ENCODE results near the gene LRRC23. TPM values are rescaled to one million over a fixed set of nuclear protein-coding genes. Genes with fewer than 3 reads are reported as not detected.
"Not testable (repeated sequence)": the region's sequence is repeated elsewhere in the genome, so short reads cannot be mapped to it uniquely, and the experiment has no call there.

LRRC23 gene
- 2.2 and 5.8 TPM in 2 replicates for total RNA-seq

- DNase-seq: peak; percentile 97
Observed at GRCh38 chr12:6904280-6905276, at the start of gene LRRC23. TSS of gene LRRC23 (plus strand) at chr12:6904822. CDS start at chr12:6905634, 812 bp downstream.

DNA sequence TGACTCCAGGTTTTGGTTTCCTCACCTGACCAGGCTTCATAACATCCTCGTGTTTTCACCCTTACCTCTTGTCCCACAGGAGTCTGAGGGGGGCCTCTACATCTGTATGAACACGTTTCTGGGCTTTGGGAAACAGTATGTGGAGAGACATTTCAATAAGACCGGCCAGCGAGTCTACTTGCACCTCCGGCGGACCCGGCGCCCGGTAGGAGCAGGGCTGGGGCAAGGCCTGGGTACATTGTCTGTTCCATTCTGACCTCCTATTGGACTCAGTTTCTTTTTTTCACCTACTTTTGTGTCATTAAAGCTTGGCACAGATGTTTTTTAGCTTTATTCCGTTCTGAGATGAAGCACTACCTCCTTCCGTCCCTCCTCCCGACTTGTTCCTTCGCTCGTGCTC lies 49.3 kb upstream of the LRRC23 start:
- no peak for DNase-seq

- no peak for DNase-seq
Observed at GRCh38 chr12:6858799-6859198, 45.8 kb upstream of the LRRC23 start.

GRCh38 chr12:6860116-6860515 lies 44.5 kb upstream of the LRRC23 start:
- no peak for DNase-seq

GRCh38 chr12:6860942-6861341 lies 43.7 kb upstream of the LRRC23 start:
- no peak for DNase-seq

DNA sequence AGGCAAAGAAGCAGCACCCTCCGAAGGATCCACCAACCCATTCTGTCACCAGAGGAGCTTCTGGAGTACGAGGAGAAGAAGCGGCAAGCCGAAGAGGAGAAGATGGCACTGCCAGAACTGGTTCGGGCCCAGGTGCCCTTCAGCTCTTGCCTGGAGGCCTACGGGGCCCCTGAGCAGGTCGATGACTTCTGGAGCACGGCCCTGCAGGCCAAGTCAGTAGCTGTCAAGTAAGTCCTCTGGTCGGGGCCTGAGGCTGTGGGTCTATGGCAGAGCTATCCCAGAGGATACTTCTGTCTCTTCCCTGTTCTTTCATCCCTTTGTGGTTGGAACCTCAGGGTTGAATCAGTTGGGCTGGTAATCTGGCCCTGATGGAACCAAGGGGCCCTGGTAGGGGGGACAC lies 43.2 kb upstream of the LRRC23 start:
- DNase-seq: no peak

DNA sequence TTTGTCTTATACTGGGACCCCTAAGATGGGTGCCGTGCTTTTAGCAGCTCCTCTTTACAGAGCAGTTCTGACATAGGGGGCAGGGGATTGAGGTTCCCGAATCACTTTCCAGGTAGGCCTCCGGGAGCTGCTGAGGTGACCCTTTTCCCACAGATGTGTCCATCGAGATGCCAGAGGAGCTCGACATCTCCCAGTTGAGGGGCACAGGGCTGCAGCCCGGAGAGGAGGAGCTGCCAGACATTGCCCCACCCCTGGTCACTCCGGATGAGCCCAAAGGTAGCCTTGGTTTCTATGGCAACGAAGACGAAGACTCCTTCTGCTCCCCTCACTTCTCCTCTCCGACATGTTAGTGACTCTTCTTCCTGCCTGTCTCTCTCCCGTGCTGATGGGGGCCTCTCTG lies 41.6 kb upstream of the LRRC23 start:
- DNase-seq: no peak

DNA sequence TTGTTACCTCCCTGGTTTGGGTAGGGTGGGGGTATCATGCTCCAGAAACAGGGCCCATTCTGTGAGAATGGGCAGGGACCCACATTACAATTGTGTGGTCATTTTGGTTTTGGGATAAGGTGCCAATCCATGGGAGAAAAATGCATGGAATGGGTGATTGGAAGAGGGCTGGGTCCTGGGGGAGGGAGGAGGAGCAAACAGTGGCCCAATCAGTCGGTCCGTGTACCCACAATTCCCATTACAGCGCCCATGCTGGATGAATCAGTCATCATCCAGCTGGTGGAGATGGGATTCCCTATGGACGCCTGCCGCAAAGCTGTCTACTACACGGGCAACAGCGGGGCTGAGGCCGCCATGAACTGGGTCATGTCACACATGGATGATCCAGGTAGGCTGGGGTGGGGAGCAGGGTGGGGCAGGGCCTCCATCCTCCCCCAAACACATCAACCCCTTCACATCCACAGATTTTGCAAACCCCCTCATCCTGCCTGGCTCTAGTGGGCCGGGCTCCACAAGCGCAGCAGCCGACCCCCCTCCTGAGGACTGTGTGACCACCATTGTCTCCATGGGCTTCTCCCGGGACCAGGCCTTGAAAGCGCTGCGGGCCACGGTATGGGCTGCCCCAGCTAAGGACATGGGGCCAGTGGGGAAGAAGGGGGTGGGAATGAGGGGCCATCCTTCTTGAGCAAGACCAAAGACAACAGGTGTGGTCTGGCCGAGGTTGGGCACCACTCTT lies 40.9 kb upstream of the LRRC23 start:
- no peak for DNase-seq

GRCh38 chr12:6865307-6865706 lies 39.3 kb upstream of the LRRC23 start:
- DNase-seq: not testable (repeated sequence)

GRCh38 chr12:6866163-6866919 lies 38.3 kb upstream of the LRRC23 start:
- no peak for DNase-seq

DNA sequence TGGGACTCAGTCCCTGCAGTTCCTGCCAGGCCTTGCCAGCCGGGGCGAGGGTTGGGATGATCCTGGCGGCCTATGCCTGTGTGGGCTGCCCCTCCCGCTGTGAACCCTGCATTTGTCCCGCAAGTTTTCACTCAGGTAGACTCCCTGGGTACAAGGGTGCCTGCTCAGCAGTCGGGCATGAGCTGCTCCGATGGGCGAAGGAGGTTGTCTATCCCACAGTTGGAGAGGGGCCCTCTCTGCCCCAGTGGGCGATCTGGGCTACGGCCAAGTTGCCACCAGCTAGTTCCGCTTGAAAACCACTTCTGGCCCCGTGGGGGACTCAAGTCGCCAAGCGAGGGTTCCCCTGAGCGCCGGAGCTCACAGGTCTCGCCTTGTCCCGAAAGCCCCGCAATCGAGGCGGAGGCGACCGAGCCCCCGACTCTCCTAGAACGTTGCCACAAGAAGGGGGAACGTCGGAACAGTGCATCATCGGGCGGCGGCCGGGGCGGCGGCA lies 37.7 kb upstream of the LRRC23 start:
- no peak for DNase-seq

GRCh38 chr12:6867413-6868210 lies 37.0 kb upstream of the LRRC23 start, which contains the start of gene TPI1:
TSS of gene TPI1 (plus strand) at chr12:6867531. CDS start at chr12:6867567, 36 bp downstream.
- DNase-seq: peak; percentile 86

DNA sequence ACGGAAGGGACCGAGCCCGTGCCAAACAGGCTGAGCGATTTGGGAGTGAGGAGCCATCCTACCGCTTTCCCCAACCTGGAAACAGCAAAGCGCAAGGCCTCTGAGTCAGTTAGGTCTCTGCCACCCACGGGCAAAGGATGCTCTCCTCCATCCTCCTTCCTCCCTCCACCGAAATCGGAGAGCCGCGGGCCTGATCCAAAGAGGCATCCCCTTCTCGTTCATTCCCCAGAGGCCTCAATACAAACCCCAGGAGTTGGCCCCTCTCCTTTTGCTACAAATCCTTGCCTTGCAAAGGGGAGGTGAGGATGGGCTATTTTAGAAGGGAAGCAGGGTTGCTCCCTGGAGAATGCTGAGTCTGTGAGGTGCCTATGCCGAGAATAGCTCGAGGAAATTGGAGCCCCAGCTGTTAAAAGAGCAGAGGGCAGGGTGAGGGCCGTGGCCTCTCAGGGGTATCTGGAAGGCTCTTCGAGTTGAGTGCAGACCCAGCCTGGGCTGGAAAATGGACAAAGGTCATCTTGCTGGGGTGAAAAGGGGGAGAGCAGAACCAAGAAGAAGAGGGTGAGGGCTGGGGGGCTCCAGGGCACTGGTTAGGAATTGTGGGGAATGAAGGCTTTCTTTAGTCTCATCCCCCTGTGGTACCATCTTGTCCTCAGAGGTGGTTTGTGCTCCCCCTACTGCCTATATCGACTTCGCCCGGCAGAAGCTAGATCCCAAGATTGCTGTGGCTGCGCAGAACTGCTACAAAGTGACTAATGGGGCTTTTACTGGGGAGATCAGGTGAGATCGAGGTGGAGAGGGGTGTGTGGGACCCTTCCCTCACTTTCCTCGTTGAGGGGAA lies 36.2 kb upstream of the LRRC23 start:
- DNase-seq: peak; percentile 32

DNA sequence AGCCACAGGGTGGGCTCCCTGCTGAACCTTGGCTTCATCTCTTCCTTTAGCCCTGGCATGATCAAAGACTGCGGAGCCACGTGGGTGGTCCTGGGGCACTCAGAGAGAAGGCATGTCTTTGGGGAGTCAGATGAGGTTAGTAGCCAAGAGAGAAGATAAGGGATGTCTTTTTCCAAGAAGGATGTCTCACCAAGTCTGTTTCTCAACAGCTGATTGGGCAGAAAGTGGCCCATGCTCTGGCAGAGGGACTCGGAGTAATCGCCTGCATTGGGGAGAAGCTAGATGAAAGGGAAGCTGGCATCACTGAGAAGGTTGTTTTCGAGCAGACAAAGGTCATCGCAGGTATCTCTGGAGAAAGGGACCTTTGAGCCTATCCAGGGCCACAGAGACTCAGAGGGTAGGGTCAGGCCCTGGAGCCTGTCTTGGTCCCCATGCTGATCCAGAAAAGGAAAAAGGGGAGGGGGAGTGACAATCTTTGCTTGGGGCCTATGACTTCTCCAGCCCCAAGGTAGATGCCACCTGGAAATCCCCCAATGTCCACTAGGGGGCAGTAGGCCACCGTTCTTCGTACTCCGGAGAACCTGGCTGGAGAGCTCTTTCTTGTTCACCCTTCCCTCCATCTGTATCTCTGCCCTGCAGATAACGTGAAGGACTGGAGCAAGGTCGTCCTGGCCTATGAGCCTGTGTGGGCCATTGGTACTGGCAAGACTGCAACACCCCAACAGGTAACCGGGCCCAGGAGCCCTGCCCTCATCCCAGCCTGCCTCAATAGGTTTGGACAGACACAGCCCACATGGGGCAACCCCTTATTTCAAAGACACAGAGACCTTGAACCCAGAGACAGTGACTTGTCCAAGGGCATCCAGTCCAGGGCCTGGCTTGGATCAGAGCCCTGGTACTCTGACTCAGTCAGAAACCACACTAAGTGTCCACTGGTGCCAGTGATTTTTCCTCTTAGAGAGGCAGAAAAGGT lies 35.3 kb upstream of the LRRC23 start:
- DNase-seq: peak; percentile 88

DNA sequence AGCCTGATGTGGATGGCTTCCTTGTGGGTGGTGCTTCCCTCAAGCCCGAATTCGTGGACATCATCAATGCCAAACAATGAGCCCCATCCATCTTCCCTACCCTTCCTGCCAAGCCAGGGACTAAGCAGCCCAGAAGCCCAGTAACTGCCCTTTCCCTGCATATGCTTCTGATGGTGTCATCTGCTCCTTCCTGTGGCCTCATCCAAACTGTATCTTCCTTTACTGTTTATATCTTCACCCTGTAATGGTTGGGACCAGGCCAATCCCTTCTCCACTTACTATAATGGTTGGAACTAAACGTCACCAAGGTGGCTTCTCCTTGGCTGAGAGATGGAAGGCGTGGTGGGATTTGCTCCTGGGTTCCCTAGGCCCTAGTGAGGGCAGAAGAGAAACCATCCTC lies 34.3 kb upstream of the LRRC23 start:
- not testable (repeated sequence) for DNase-seq

DNA sequence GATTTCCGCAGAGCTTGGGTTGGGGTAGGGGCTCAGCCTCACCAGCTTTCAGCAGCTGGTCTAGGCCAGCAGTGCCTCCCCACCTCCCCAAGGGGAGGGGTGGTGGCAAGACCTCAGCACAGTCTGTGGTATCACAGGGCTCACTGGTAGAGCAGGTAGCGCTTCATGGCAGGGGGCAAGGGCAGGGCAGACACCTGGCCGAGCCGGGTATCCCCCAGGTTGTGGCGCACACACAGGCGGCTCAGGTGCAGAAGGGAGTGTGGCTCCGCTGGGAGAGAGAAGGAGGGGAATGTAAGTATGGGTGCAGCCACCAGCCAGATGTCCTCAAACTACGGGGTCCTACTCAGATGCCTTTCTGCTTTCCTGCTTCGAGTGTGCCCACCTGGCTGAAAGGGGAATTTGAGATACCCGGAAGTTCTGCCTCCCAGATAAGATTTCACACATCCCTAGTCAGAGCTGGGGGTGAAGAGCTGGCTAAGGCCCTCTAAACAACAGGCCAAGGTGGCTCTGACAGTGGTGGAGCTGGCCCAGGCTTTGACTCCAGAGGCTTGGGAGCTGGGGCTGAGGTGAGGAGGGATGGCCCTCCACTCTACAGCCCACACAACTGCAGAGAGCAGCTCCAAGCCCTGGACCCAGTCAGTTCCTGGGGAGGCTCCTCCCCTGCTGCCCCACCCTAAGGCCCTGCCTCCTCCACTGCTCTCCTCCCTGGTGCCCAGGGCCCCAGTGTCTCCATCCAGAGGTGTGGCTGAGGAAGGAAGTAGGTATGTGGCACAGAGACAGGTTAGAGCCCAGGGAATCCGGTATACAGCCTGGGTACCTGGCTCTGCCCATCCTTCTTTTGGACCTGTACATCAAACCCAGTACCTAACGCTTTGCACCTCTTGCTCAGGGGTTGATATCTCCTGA lies 33.3 kb upstream of the LRRC23 start:
- DNase-seq: no peak

DNA sequence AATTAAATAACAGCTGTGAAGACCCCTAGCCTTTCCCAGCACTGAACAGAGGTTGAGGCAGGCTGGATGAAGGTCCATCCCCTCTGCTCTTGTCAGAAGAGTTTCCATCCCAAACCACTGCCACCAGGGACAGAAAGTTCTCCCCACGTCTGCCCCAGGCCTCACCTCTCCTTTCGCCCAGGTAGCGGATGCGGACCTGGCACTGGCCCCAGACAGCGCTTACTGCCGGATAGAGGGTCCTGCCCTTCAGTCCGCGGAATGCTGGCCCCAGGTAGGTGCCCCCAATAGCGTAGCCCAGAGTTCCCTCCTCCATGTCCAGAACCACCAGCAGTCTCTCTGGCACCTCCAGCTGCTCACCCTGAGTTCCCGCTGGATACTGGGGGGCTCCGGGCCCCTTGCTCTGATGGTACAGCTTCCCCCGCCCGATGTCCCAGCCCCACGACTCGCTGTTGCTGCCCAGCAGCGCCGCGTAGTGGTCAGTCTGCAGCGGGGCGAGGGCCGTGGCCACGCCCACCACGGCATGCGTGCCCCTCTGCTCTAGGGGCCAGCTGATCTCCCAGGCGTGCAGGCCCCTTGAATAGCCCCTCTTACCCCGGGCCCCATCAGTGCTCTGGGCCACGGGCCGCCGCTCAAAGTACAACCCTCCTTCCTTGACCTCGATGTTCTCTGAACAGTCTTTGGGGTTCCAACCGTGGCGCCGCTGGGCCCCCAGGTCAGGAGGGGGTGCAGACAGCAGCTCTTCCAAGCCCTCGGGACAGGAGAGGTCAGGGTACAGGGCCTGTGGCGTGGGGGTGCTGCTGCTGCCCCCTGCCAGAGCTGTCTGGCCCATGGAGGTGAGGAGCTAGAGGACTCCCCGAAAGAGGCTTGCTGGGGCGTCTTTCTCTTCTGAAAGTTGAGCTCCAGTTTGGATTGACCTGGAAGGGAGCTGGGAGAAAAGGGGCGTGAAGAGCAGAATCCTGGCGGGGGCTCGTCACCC lies 32.3 kb upstream of the LRRC23 start:
- peak; percentile 86 for DNase-seq
